HepG2 (cell line): Measurements from ENCODE around the gene RNF183. TPM values are rescaled to one million over a fixed set of nuclear protein-coding genes. Genes with fewer than 3 reads are reported as not detected.
A peak's percentile ranks its signal among the peaks of the same experiment; 100 is the strongest.

Experiments used
- GFI1 ChIP-seq: sonication (generic); formaldehyde crosslinking; IDR thresholded peaks from 2 replicates; pipeline ENCODE4 v1.5.0; 2020; ENCODE audit warnings: missing genetic modification reagents, mild to moderate bottlenecking, borderline replicate concordance
- JUN ChIP-seq: sonication (generic); formaldehyde crosslinking; IDR thresholded peaks from 2 replicates; pipeline ENCODE4 v1.4.0; 2020; ENCODE audit warnings: mild to moderate bottlenecking, missing genetic modification reagents
- MED8 ChIP-seq: sonication (generic); formaldehyde crosslinking; IDR thresholded peaks from 2 replicates; pipeline ENCODE4 v1.8.1; 2023; ENCODE audit warnings: mild to moderate bottlenecking, missing genetic modification reagents; ENCODE audit not compliant: insufficient replicate concordance
- NFKB2 ChIP-seq: sonication (generic); formaldehyde crosslinking; IDR thresholded peaks from 2 replicates; pipeline ENCODE4 v1.4.0; 2020; ENCODE audit warnings: missing genetic modification reagents, borderline replicate concordance
- SAP130 ChIP-seq: IDR thresholded peaks from 2 replicates; pipeline ENCODE4 v1.6.1; 2016; ENCODE audit warnings: low read depth
- ZNF225 ChIP-seq: sonication (generic); formaldehyde crosslinking; IDR thresholded peaks from 2 replicates; pipeline ENCODE4 v1.4.0; 2020; ENCODE audit warnings: mild to moderate bottlenecking, missing genetic modification reagents
- polyA plus RNA-seq, 8 experiments: library from polyadenylated mRNA; depleted of rRNA in 3 of 8; stranded (reverse) in 7 of 8; unstranded in 1 of 8; fragments of >200 nt; fragmentation: Illumina TruSeq in 4 of 8; extraction: Trizol in 4 of 8; gene quantifications; 2 replicates each; pipeline versions ENCODE4 v1.2.1 to v1.2.3, GENCODE V29; 2011 to 2016; ENCODE audit warnings: low read depth in 4 of 8, missing spikeins in 1 of 8, mixed read lengths in 1 of 8; ENCODE audit not compliant: insufficient read depth in 1 of 8
- total RNA-seq, 5 experiments: library from RNA; depleted of rRNA; stranded (reverse); fragments of >200 nt; fragmentation: Illumina TruSeq; extraction: Trizol; gene quantifications; 2 replicates each; pipeline ENCODE4 v1.2.3, GENCODE V29; 2016; ENCODE audit warnings: low read depth in 1 of 5
- TF ChIP-seq, protein P1 (sequence below): sonication (generic); formaldehyde crosslinking; IDR thresholded peaks from 2 replicates; pipeline ENCODE4 v1.5.1; 2020; ENCODE audit warnings: mild to moderate bottlenecking, missing genetic modification reagents, borderline replicate concordance
- TF ChIP-seq, protein P2 (sequence below): sonication (generic); formaldehyde crosslinking; IDR thresholded peaks from 2 replicates; pipeline ENCODE4 v1.4.0; 2020; ENCODE audit warnings: missing genetic modification reagents, mild to moderate bottlenecking, borderline replicate concordance
- TF ChIP-seq, protein P3 (sequence below): sonication (generic); formaldehyde crosslinking; IDR thresholded peaks from 2 replicates; pipeline ENCODE4 v1.9.0; 2021; ENCODE audit warnings: missing genetic modification reagents, borderline replicate concordance
- TF ChIP-seq, protein P4 (sequence below): sonication (generic); formaldehyde crosslinking; IDR thresholded peaks from 2 replicates; pipeline ENCODE4 v1.5.1; 2020; ENCODE audit warnings: mild to moderate bottlenecking, missing genetic modification reagents, moderate library complexity

The RNF183 gene
- total and polyA plus RNA-seq, 2 of the 13 experiments (the other 11 are each of a cell fraction or from before 2014, with no cell fraction given): 0.13 to 6.5 TPM

DNA sequence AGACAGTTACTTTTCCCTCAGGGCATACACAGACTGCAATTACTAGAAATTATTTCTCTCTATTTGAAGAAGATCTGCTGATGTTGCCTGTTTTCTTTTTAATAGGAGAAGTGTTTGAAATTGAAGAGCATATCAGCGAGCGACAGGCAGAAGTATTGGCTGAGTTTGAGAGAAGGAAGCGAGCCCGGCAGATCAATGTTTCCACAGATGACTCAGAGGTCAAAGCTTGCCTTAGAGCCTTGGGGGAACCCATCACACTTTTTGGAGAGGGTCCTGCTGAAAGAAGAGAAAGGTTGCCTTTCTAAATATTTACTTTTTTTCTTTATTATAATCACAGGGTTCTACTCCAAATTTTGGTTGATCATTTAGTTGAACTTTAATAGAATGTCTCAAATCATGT, 24.3 kb downstream of the RNF183 start (continued):
- TF ChIP-seq, protein P1, sequence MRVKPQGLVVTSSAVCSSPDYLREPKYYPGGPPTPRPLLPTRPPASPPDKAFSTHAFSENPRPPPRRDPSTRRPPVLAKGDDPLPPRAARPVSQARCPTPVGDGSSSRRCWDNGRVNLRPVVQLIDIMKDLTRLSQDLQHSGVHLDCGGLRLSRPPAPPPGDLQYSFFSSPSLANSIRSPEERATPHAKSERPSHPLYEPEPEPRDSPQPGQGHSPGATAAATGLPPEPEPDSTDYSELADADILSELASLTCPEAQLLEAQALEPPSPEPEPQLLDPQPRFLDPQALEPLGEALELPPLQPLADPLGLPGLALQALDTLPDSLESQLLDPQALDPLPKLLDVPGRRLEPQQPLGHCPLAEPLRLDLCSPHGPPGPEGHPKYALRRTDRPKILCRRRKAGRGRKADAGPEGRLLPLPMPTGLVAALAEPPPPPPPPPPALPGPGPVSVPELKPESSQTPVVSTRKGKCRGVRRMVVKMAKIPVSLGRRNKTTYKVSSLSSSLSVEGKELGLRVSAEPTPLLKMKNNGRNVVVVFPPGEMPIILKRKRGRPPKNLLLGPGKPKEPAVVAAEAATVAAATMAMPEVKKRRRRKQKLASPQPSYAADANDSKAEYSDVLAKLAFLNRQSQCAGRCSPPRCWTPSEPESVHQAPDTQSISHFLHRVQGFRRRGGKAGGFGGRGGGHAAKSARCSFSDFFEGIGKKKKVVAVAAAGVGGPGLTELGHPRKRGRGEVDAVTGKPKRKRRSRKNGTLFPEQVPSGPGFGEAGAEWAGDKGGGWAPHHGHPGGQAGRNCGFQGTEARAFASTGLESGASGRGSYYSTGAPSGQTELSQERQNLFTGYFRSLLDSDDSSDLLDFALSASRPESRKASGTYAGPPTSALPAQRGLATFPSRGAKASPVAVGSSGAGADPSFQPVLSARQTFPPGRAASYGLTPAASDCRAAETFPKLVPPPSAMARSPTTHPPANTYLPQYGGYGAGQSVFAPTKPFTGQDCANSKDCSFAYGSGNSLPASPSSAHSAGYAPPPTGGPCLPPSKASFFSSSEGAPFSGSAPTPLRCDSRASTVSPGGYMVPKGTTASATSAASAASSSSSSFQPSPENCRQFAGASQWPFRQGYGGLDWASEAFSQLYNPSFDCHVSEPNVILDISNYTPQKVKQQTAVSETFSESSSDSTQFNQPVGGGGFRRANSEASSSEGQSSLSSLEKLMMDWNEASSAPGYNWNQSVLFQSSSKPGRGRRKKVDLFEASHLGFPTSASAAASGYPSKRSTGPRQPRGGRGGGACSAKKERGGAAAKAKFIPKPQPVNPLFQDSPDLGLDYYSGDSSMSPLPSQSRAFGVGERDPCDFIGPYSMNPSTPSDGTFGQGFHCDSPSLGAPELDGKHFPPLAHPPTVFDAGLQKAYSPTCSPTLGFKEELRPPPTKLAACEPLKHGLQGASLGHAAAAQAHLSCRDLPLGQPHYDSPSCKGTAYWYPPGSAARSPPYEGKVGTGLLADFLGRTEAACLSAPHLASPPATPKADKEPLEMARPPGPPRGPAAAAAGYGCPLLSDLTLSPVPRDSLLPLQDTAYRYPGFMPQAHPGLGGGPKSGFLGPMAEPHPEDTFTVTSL (CRISPR knock-in tag): no peak
- TF ChIP-seq GFI1 (CRISPR knock-in tag) (no peak), NFKB2 (no peak), JUN (CRISPR knock-in tag) (0 out of 2 replicates have a peak, but pooled peaks have one; percentile 30), MED8 (CRISPR knock-in tag) (no peak), SAP130 (peak; percentile 17; the same call in 1 of the 2 replicates), ZNF225 (CRISPR knock-in tag) (no peak)
- TF ChIP-seq, protein P2, sequence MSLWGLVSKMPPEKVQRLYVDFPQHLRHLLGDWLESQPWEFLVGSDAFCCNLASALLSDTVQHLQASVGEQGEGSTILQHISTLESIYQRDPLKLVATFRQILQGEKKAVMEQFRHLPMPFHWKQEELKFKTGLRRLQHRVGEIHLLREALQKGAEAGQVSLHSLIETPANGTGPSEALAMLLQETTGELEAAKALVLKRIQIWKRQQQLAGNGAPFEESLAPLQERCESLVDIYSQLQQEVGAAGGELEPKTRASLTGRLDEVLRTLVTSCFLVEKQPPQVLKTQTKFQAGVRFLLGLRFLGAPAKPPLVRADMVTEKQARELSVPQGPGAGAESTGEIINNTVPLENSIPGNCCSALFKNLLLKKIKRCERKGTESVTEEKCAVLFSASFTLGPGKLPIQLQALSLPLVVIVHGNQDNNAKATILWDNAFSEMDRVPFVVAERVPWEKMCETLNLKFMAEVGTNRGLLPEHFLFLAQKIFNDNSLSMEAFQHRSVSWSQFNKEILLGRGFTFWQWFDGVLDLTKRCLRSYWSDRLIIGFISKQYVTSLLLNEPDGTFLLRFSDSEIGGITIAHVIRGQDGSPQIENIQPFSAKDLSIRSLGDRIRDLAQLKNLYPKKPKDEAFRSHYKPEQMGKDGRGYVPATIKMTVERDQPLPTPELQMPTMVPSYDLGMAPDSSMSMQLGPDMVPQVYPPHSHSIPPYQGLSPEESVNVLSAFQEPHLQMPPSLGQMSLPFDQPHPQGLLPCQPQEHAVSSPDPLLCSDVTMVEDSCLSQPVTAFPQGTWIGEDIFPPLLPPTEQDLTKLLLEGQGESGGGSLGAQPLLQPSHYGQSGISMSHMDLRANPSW (CRISPR knock-in tag): no peak
- TF ChIP-seq, protein P3, sequence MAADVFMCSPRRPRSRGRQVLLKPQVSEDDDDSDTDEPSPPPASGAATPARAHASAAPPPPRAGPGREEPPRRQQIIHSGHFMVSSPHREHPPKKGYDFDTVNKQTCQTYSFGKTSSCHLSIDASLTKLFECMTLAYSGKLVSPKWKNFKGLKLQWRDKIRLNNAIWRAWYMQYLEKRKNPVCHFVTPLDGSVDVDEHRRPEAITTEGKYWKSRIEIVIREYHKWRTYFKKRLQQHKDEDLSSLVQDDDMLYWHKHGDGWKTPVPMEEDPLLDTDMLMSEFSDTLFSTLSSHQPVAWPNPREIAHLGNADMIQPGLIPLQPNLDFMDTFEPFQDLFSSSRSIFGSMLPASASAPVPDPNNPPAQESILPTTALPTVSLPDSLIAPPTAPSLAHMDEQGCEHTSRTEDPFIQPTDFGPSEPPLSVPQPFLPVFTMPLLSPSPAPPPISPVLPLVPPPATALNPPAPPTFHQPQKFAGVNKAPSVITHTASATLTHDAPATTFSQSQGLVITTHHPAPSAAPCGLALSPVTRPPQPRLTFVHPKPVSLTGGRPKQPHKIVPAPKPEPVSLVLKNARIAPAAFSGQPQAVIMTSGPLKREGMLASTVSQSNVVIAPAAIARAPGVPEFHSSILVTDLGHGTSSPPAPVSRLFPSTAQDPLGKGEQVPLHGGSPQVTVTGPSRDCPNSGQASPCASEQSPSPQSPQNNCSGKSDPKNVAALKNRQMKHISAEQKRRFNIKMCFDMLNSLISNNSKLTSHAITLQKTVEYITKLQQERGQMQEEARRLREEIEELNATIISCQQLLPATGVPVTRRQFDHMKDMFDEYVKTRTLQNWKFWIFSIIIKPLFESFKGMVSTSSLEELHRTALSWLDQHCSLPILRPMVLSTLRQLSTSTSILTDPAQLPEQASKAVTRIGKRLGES: no peak
- TF ChIP-seq, protein P4, sequence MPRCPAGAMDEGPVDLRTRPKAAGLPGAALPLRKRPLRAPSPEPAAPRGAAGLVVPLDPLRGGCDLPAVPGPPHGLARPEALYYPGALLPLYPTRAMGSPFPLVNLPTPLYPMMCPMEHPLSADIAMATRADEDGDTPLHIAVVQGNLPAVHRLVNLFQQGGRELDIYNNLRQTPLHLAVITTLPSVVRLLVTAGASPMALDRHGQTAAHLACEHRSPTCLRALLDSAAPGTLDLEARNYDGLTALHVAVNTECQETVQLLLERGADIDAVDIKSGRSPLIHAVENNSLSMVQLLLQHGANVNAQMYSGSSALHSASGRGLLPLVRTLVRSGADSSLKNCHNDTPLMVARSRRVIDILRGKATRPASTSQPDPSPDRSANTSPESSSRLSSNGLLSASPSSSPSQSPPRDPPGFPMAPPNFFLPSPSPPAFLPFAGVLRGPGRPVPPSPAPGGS: no peak
